MM.1S (cell line): ENCODE data around the gene PLAAT2.
"Not testable (repeated sequence)": the region's sequence is repeated elsewhere in the genome, so short reads cannot be mapped to it uniquely, and the experiment has no call there.

Experiments used
- DNase-seq: peaks from one replicate; pipeline ENCODE4 v3.0.0-alpha.2; 2015
- H2AFZ ChIP-seq: fragments of 300-600 bp; sonication (generic); 2 replicates; pipeline ENCODE4 v1.6.0; 2016; ENCODE audit warnings: antibody characterized with exemption, low read length
- H3F3A ChIP-seq: fragments of 300-600 bp; sonication (generic); 2 replicates; pipeline ENCODE4 v1.6.1; 2016; ENCODE audit warnings: mild to moderate bottlenecking, antibody characterized with exemption, low read length, moderate library complexity, mixed read lengths; ENCODE audit not compliant: insufficient read depth
- H3K27ac ChIP-seq: fragments of 300-600 bp; sonication (generic); 2 replicates; pipeline ENCODE4 v1.5.1; 2016; ENCODE audit warnings: mild to moderate bottlenecking, low read length
- H3K27me3 ChIP-seq: fragments of 300-600 bp; sonication (generic); replicated peaks from 2 replicates; pipeline ENCODE4 v1.6.0; 2016; ENCODE audit warnings: low read length; ENCODE audit not compliant: insufficient read depth
- H3K36me3 ChIP-seq: fragments of 300-600 bp; sonication (generic); replicated peaks from 2 replicates; pipeline ENCODE4 v1.6.1; 2016; ENCODE audit warnings: mild to moderate bottlenecking, low read length, mixed read lengths; ENCODE audit not compliant: insufficient read depth
- H3K4me1 ChIP-seq: fragments of 300-600 bp; sonication (generic); 2 replicates; pipeline ENCODE4 v1.6.1; 2016; ENCODE audit warnings: low read length, mixed read lengths
- H3K4me2 ChIP-seq: fragments of 300-600 bp; sonication (generic); 2 replicates; pipeline ENCODE4 v1.6.0; 2016; ENCODE audit warnings: low read depth, low read length
- H3K4me3 ChIP-seq: fragments of 300-600 bp; sonication (generic); 2 replicates; pipeline ENCODE4 v1.5.1; 2016; ENCODE audit warnings: low read length, mixed read lengths
- H3K79me2 ChIP-seq: fragments of 300-600 bp; sonication (generic); 2 replicates; pipeline ENCODE4 v1.6.1; 2016; ENCODE audit warnings: mixed run types, low read length, mixed read lengths
- H3K9ac ChIP-seq: fragments of 300-600 bp; sonication (generic); 2 replicates; pipeline ENCODE4 v1.6.1; 2016; ENCODE audit warnings: low read length, mixed read lengths
- H3K9me2 ChIP-seq: fragments of 300-600 bp; sonication (generic); replicated peaks from 2 replicates; pipeline ENCODE4 v1.6.1; 2016; ENCODE audit warnings: mild to moderate bottlenecking, low read length, mixed read lengths; ENCODE audit not compliant: insufficient read depth
- H3K9me3 ChIP-seq: fragments of 300-600 bp; sonication (generic); replicated peaks from 2 replicates; pipeline ENCODE4 v1.6.1; 2016; ENCODE audit warnings: mild to moderate bottlenecking, low read length, mixed read lengths; ENCODE audit not compliant: insufficient read depth
- H4K20me1 ChIP-seq: fragments of 300-600 bp; sonication (generic); 2 replicates; pipeline ENCODE4 v1.6.1; 2016; ENCODE audit warnings: mild to moderate bottlenecking, low read length, moderate library complexity, mixed read lengths; ENCODE audit not compliant: insufficient read depth
- CTCF ChIP-seq: fragments of 300-600 bp; sonication (generic); IDR thresholded peaks from 2 replicates; pipeline ENCODE4 v1.5.1; 2016; ENCODE audit warnings: antibody characterized with exemption, low read length, mixed read lengths
- EZH2 ChIP-seq: fragments of 300-600 bp; sonication (generic); optimal IDR thresholded peaks from 2 replicates; pipeline ENCODE3; 2017; ENCODE audit warnings: low read depth, mild to moderate bottlenecking, antibody characterized with exemption, low read length, mixed read lengths
- EZH2phosphoT487 ChIP-seq: fragments of 300-600 bp; sonication (generic); IDR thresholded peaks from 2 replicates; pipeline ENCODE4 v1.6.1; 2018; ENCODE audit warnings: antibody characterized with exemption, low read length

PLAAT2 gene

GRCh38 chr11:63551889-63552266, 11.3 kb downstream of the PLAAT2 start:
- Histone ChIP-seq H3K9me3 (no peaks in the 10 kb centered on the region), H3K79me2 (no peaks in the 10 kb centered on the region), H3K36me3 (no peaks in the 10 kb centered on the region), H3K4me1 (peaks cover 9% of the 10 kb centered on the region), H3F3A (0 out of 2 replicates have a peak, but pooled peaks cover 4% of the 10 kb centered on the region), H4K20me1 (no peaks in the 10 kb centered on the region), H3K27me3 (no peaks in the 10 kb centered on the region), H3K9ac (no peak overlapping the region), H3K9me2 (no peaks in the 10 kb centered on the region), H3K4me2 (no peak overlapping the region), H2AFZ (no peak overlapping the region), H3K4me3 (no peak overlapping the region), H3K27ac (no peak overlapping the region)
- no peak for TF ChIP-seq EZH2phosphoT487
- no peak for DNase-seq

- H4K20me1 ChIP-seq, result no peaks in the 10 kb centered on the region
- no peak overlapping the region for H2AFZ ChIP-seq
- no peaks in the 10 kb centered on the region for H3K36me3 ChIP-seq
- H3K27ac ChIP-seq, result no peak overlapping the region
- no peak for TF ChIP-seq EZH2phosphoT487
- no peak for TF ChIP-seq EZH2
- no peak for TF ChIP-seq CTCF
- 0 out of 2 replicates have a peak, but pooled peaks cover 4% of the 10 kb centered on the region for H3F3A ChIP-seq
- no peaks in the 10 kb centered on the region for H3K79me2 ChIP-seq
- no peaks in the 10 kb centered on the region for H3K9me2 ChIP-seq
- no peak overlapping the region for H3K4me3 ChIP-seq
- no peak overlapping the region for H3K9ac ChIP-seq
- peaks cover 9% of the 10 kb centered on the region for H3K4me1 ChIP-seq
- H3K27me3 ChIP-seq, result no peaks in the 10 kb centered on the region
- no peak overlapping the region for H3K4me2 ChIP-seq
- no peak for DNase-seq
- H3K9me3 ChIP-seq, result no peaks in the 10 kb centered on the region
These were observed 11.9 kb downstream of the PLAAT2 start for GRCh38 chr11:63551091-63551888.

GRCh38 chr11:63550156-63550700, 13.0 kb downstream of the PLAAT2 start:
- not testable (repeated sequence) for H3K9me3 ChIP-seq, DNase-seq, H3K4me2 ChIP-seq, H3K27ac ChIP-seq, H3K4me1 ChIP-seq, H3K27me3 ChIP-seq, H4K20me1 ChIP-seq, H3K4me3 ChIP-seq, H3K9ac ChIP-seq, H3F3A ChIP-seq, H3K9me2 ChIP-seq, H2AFZ ChIP-seq, H3K36me3 ChIP-seq, H3K79me2 ChIP-seq

GRCh38 chr11:63549411-63549810, 13.8 kb downstream of the PLAAT2 start:
- H3K27me3 ChIP-seq, result no peaks in the 10 kb centered on the region
- no peak overlapping the region for H3K4me3 ChIP-seq
- 0 out of 2 replicates have a peak, but pooled peaks cover 4% of the 10 kb centered on the region for H3F3A ChIP-seq
- no peaks in the 10 kb centered on the region for H3K9me3 ChIP-seq
- H3K9me2 ChIP-seq, result no peaks in the 10 kb centered on the region
- H3K4me2 ChIP-seq, result no peak overlapping the region
- H4K20me1 ChIP-seq, result no peaks in the 10 kb centered on the region
- H3K36me3 ChIP-seq, result no peaks in the 10 kb centered on the region
- H3K9ac ChIP-seq, result no peak overlapping the region
- no peak for TF ChIP-seq EZH2
- no peak for TF ChIP-seq EZH2phosphoT487
- no peak overlapping the region for H3K27ac ChIP-seq
- H3K79me2 ChIP-seq, result no peaks in the 10 kb centered on the region
- H3K4me1 ChIP-seq, result peaks cover 9% of the 10 kb centered on the region
- DNase-seq, result no peak
- no peak overlapping the region for H2AFZ ChIP-seq
